DND-41 (cell line): Measurements from ENCODE around the gene SLC18A2.

Experiments used
- ATAC-seq: fragments of 200-7000 bp; cut with Tn5 transposase; 3 replicates; pipeline ENCODE4 v1.9.1; 2021; ENCODE audit warnings: low read depth; ENCODE audit not compliant: insufficient read depth
- DNase-seq: peaks from one replicate; pipeline ENCODE4 v3.0.0-alpha.2; 2020
- H2AFZ ChIP-seq: 2 replicates; pipeline ENCODE4 v1.6.0; 2012; ENCODE audit warnings: low read depth, low read length
- H3K27ac ChIP-seq: 2 replicates; pipeline ENCODE4 v1.5.1; 2012; ENCODE audit warnings: low read length, inconsistent platforms
- H3K27me3 ChIP-seq: fragments of 200-600 bp; sonication (generic); 2 replicates; pipeline ENCODE4 v1.6.0; 2012; ENCODE audit warnings: low read length, mild to moderate bottlenecking, inconsistent platforms; ENCODE audit not compliant: insufficient read depth, poor library complexity
- H3K36me3 ChIP-seq: 2 replicates; pipeline ENCODE4 v1.5.1; 2012; ENCODE audit warnings: low read length, inconsistent platforms; ENCODE audit not compliant: insufficient read depth
- H3K4me1 ChIP-seq: 2 replicates; pipeline ENCODE4 v1.5.1; 2012; ENCODE audit warnings: mild to moderate bottlenecking, low read length; ENCODE audit not compliant: insufficient read depth
- H3K4me2 ChIP-seq: 2 replicates; pipeline ENCODE4 v1.6.0; 2012; ENCODE audit warnings: mild to moderate bottlenecking, moderate library complexity, low read length, inconsistent platforms; ENCODE audit not compliant: insufficient read depth
- H3K4me3 ChIP-seq, 2 experiments: fragments of 200-600 bp in 1 of 2; shearing (Covaris generic) in 1 of 2; 2 replicates each; pipeline ENCODE4 v1.5.1; 2012 to 2016; ENCODE audit warnings: inconsistent platforms in 2 of 2, low read length in 2 of 2, mild to moderate bottlenecking in 2 of 2, low read depth in 1 of 2, moderate library complexity in 1 of 2
- H3K79me2 ChIP-seq: 2 replicates; pipeline ENCODE4 v1.6.0; 2012; ENCODE audit warnings: low read length, inconsistent platforms; ENCODE audit not compliant: insufficient read depth
- H3K9ac ChIP-seq: 2 replicates; pipeline ENCODE4 v1.6.0; 2012; ENCODE audit warnings: low read depth, mild to moderate bottlenecking, inconsistent platforms, low read length, moderate library complexity
- H3K9me3 ChIP-seq: 2 replicates; pipeline ENCODE4 v1.5.1; 2012; ENCODE audit warnings: low read length, moderate library complexity, mild to moderate bottlenecking, inconsistent platforms; ENCODE audit not compliant: insufficient read depth, severe bottlenecking
- H4K20me1 ChIP-seq: 2 replicates; pipeline ENCODE4 v1.6.0; 2012; ENCODE audit warnings: low read length; ENCODE audit not compliant: insufficient read depth
- CTCF ChIP-seq: IDR thresholded peaks from 2 replicates; pipeline ENCODE4 v1.5.1; 2012; ENCODE audit warnings: borderline replicate concordance, low read length, moderate library complexity, mild to moderate bottlenecking; ENCODE audit not compliant: poor library complexity, severe bottlenecking; ENCODE audit errors: extremely low read depth
- EZH2 ChIP-seq: IDR thresholded peaks from 3 replicates; pipeline ENCODE4 v1.6.1; 2012; ENCODE audit warnings: borderline replicate concordance, low read depth, mild to moderate bottlenecking, moderate library complexity, low read length, inconsistent platforms; ENCODE audit not compliant: severe bottlenecking

The SLC18A2 gene

GRCh38 chr10:117246997-117247671 is 6.2 kb downstream of the SLC18A2 start:
- no peak for DNase-seq
- Histone ChIP-seq H3K9ac (no peak overlapping the region), H4K20me1 (no peaks in the 10 kb centered on the region), H3K36me3 (no peaks in the 10 kb centered on the region), H2AFZ (no peak overlapping the region), H3K4me2 (no peak overlapping the region), H3K79me2 (no peaks in the 10 kb centered on the region), H3K27me3 (peaks cover 11% of the 10 kb centered on the region), H3K4me3 (no peak overlapping the region), H3K27ac (no peak overlapping the region), H3K9me3 (no peaks in the 10 kb centered on the region), H3K4me1 (no peaks in the 10 kb centered on the region)
- ATAC-seq: peak; percentile 33; the same call in 1 of the 3 replicates
- TF ChIP-seq EZH2 (no peak), CTCF (no peak)

- Histone ChIP-seq H3K4me1 (no peaks in the 10 kb centered on the region), H4K20me1 (no peaks in the 10 kb centered on the region), H3K9ac (no peak overlapping the region), H3K27ac (no peak overlapping the region), H3K4me3 (no peak overlapping the region), H3K9me3 (no peaks in the 10 kb centered on the region), H3K36me3 (no peaks in the 10 kb centered on the region), H2AFZ (no peak overlapping the region), H3K4me2 (no peak overlapping the region), H3K79me2 (no peaks in the 10 kb centered on the region), H3K27me3 (peaks cover 11% of the 10 kb centered on the region)
- DNase-seq (no peak), ATAC-seq (no peak)
- TF ChIP-seq CTCF: no peak
These were observed 8.0 kb downstream of the SLC18A2 start for GRCh38 chr10:117248750-117249465.

GRCh38 chr10:117249493-117250093 is 8.7 kb downstream of the SLC18A2 start:
- Histone ChIP-seq H3K4me3 (no peak overlapping the region), H3K9me3 (no peaks in the 10 kb centered on the region), H3K27ac (no peak overlapping the region), H3K27me3 (peaks cover 11% of the 10 kb centered on the region), H3K36me3 (no peaks in the 10 kb centered on the region), H3K4me1 (no peaks in the 10 kb centered on the region), H3K4me2 (no peak overlapping the region), H2AFZ (no peak overlapping the region), H4K20me1 (no peaks in the 10 kb centered on the region), H3K9ac (no peak overlapping the region), H3K79me2 (no peaks in the 10 kb centered on the region)
- TF ChIP-seq EZH2: no peak
- TF ChIP-seq CTCF: no peak
- ATAC-seq (peak; percentile 52; the same call in 1 of the 3 replicates), DNase-seq (no peak)
